ENCODE data around the gene SMARCA5. TPM values are rescaled to one million over a fixed set of nuclear protein-coding genes. Genes with fewer than 3 reads are reported as not detected.
A peak's percentile ranks its signal among the peaks of the same experiment; 100 is the strongest.
"Not testable (repeated sequence)": the region's sequence is repeated elsewhere in the genome, so short reads cannot be mapped to it uniquely, and the experiment has no call there.

The SMARCA5 gene
- total RNA-seq: 10 to 100 TPM; 26.3 to 35.6 TPM
- long read RNA-seq, full-length matches to known transcripts: 67 of 134 reads
- long read RNA-seq, partial matches to known transcripts: 65 of 134 reads
- long read RNA-seq, other reads (novel, unspliced or antisense): 2 of 134 reads

- ATAC-seq (peak; percentile 96), DNase-seq (peak; percentile 97)
- intact Hi-C loops (cut with DNase I): no loop called here
Measured at GRCh38 chr4:143513314-143514168, at the start of gene SMARCA5. SMARCA5 (plus strand) TSS chr4:143513702; CDS start chr4:143513925, 223 bp downstream.

GRCh38 chr4:143473334-143474126 lies 40.0 kb upstream of the SMARCA5 start:
- ATAC-seq (peak in 1 of 2 donors; percentile 23), DNase-seq (no peak)
- intact Hi-C loops (cut with DNase I): no loop called here

GRCh38 chr4:143477487-143477886 lies 36.0 kb upstream of the SMARCA5 start:
- ATAC-seq (no peak), DNase-seq (no peak)
- intact Hi-C loops (cut with DNase I): no loop called here

GRCh38 chr4:143481361-143481760 lies 32.1 kb upstream of the SMARCA5 start:
- intact Hi-C loops (cut with DNase I): loop anchor here (5.0 kb wide), 1 partner anchor 279 kb away; no protein-coding TSS in a partner anchor
- DNase-seq (no peak), ATAC-seq (no peak)

- intact Hi-C loops (cut with DNase I): loop anchor here (5.0 kb wide), 1 partner anchor 281 kb away; no protein-coding TSS in a partner anchor
- DNase-seq: no peak
- ATAC-seq: peak; percentile 55 to 57
Measured at GRCh38 chr4:143482840-143483239, 30.7 kb upstream of the SMARCA5 start.

- ATAC-seq (no peak), DNase-seq (no peak)
- intact Hi-C loops (cut with DNase I): no loop called here
Measured at GRCh38 chr4:143486314-143486713, 27.2 kb upstream of the SMARCA5 start.

- intact Hi-C loops (cut with DNase I): no loop called here
Measured at GRCh38 chr4:143488687-143489086, 24.8 kb upstream of the SMARCA5 start.

GRCh38 chr4:143489106-143489505 lies 24.4 kb upstream of the SMARCA5 start:
- DNase-seq (no peak), ATAC-seq (no peak)
- intact Hi-C loops (cut with DNase I): no loop called here

More at GRCh38 chr4:143488687-143489086, 24.8 kb upstream of the SMARCA5 start:
- no peak for DNase-seq
- no peak for ATAC-seq

GRCh38 chr4:143498021-143498420 lies 15.5 kb upstream of the SMARCA5 start:
- ATAC-seq: no peak
- intact Hi-C loops (cut with DNase I): no loop called here

GRCh38 chr4:143502231-143502630 lies 11.3 kb upstream of the SMARCA5 start:
- DNase-seq (no peak), ATAC-seq (no peak)
- intact Hi-C loops (cut with DNase I): no loop called here

More at GRCh38 chr4:143498021-143498420, 15.5 kb upstream of the SMARCA5 start:
- no peak for DNase-seq

- ATAC-seq (no peak), DNase-seq (no peak)
- intact Hi-C loops (cut with DNase I): no loop called here
Measured at GRCh38 chr4:143506031-143506430, 7.5 kb upstream of the SMARCA5 start.

GRCh38 chr4:143511906-143512305 lies 1.6 kb upstream of the SMARCA5 start:
- ATAC-seq: no peak
- intact Hi-C loops (cut with DNase I): no loop called here
- no peak for DNase-seq

GRCh38 chr4:143512978-143513313 lies 556 bp upstream of the SMARCA5 start:
- ATAC-seq: peak; percentile 29 to 47
- intact Hi-C loops (cut with DNase I): no loop called here
- no peak for DNase-seq

GRCh38 chr4:143514169-143514495 lies 630 bp downstream of the SMARCA5 start:
- intact Hi-C loops (cut with DNase I): no loop called here
- DNase-seq: no peak
- no peak for ATAC-seq

- peak; percentile 49 for DNase-seq
- intact Hi-C loops (cut with DNase I): no loop called here
Measured at GRCh38 chr4:143514497-143514896, 995 bp downstream of the SMARCA5 start.

GRCh38 chr4:143514901-143515300 lies 1.4 kb downstream of the SMARCA5 start:
- intact Hi-C loops (cut with DNase I): no loop called here
- no peak for ATAC-seq
- DNase-seq: no peak

More at GRCh38 chr4:143514497-143514896, 995 bp downstream of the SMARCA5 start:
- ATAC-seq: peak; percentile 24 to 55

- DNase-seq (no peak), ATAC-seq (no peak)
- intact Hi-C loops (cut with DNase I): no loop called here
Measured at GRCh38 chr4:143515905-143516304, 2.4 kb downstream of the SMARCA5 start.

- intact Hi-C loops (cut with DNase I): no loop called here
- ATAC-seq (no peak), DNase-seq (no peak)
Measured at GRCh38 chr4:143517764-143518163, 4.3 kb downstream of the SMARCA5 start.

GRCh38 chr4:143524211-143524610 lies 10.7 kb downstream of the SMARCA5 start:
- intact Hi-C loops (cut with DNase I): no loop called here
- ATAC-seq (no peak), DNase-seq (no peak)

GRCh38 chr4:143528046-143528445 lies 14.5 kb downstream of the SMARCA5 start:
- DNase-seq; intact Hi-C loops (cut with DNase I); ATAC-seq: not testable (repeated sequence)
